Astrocyte (in vitro differentiated cells and primary cell): ENCODE data around the gene CASTOR1. TPM values are rescaled to one million over a fixed set of nuclear protein-coding genes. Genes with fewer than 3 reads are reported as not detected.
A peak's percentile ranks its signal among the peaks of the same experiment; 100 is the strongest.

Experiments used
- DNase-seq: peaks from one replicate; pipeline ENCODE4 v3.0.0-alpha.2; 2010; ENCODE audit warnings: low read depth
- FAIRE-seq: peaks from 2 replicates; lab custom pipeline; 2011; peaks lifted over from hg19 to GRCh38; lab: Jason Lieb, UNC
- H2AFZ ChIP-seq: 2 replicates; pipeline ENCODE4 v1.6.0; 2012; ENCODE audit warnings: low read depth, low read length, inconsistent platforms
- H3K27ac ChIP-seq: 2 replicates; pipeline ENCODE4 v1.5.1; 2011; ENCODE audit warnings: low read depth, low read length, inconsistent platforms
- H3K27me3 ChIP-seq: 2 replicates; pipeline ENCODE4 v1.6.0; 2011; ENCODE audit warnings: low read length, inconsistent platforms; ENCODE audit not compliant: insufficient read depth
- H3K36me3 ChIP-seq: 2 replicates; pipeline ENCODE4 v1.5.1; 2011; ENCODE audit warnings: low read length, inconsistent platforms; ENCODE audit not compliant: insufficient read depth
- H3K4me1 ChIP-seq: 2 replicates; pipeline ENCODE4 v1.5.1; 2011; ENCODE audit warnings: low read length, inconsistent platforms; ENCODE audit not compliant: insufficient read depth
- H3K4me2 ChIP-seq: 2 replicates; pipeline ENCODE4 v1.6.0; 2012; ENCODE audit warnings: low read length, inconsistent platforms
- H3K4me3 ChIP-seq: 2 replicates; pipeline ENCODE4 v1.5.1; 2011; ENCODE audit warnings: low read depth, mild to moderate bottlenecking, low read length, inconsistent platforms; ENCODE audit not compliant: insufficient read depth
- H3K79me2 ChIP-seq: 2 replicates; pipeline ENCODE4 v1.6.0; 2012; ENCODE audit warnings: mild to moderate bottlenecking, low read length, inconsistent platforms; ENCODE audit not compliant: insufficient read depth
- H3K9ac ChIP-seq: 2 replicates; pipeline ENCODE4 v1.6.0; 2012; ENCODE audit warnings: mild to moderate bottlenecking, low read length, inconsistent platforms
- H3K9me3 ChIP-seq: 2 replicates; pipeline ENCODE4 v1.5.1; 2012; ENCODE audit warnings: low read depth, mild to moderate bottlenecking, low read length, inconsistent platforms; ENCODE audit not compliant: insufficient read depth
- H4K20me1 ChIP-seq: 2 replicates; pipeline ENCODE4 v1.6.0; 2012; ENCODE audit warnings: low read length, inconsistent platforms; ENCODE audit not compliant: insufficient read depth
- H3K27ac Mint-ChIP-seq: one replicate; pipeline ENCODE4 v1.8.0; 2021; ENCODE audit warnings: mild to moderate bottlenecking, mixed read lengths; ENCODE audit not compliant: unreplicated experiment
- H3K27me3 Mint-ChIP-seq: one replicate; pipeline ENCODE4 v1.8.0; 2021; ENCODE audit warnings: low read depth, mixed read lengths; ENCODE audit not compliant: unreplicated experiment
- H3K36me3 Mint-ChIP-seq: one replicate; pipeline ENCODE4 v1.8.0; 2021; ENCODE audit warnings: low read depth, mixed read lengths; ENCODE audit not compliant: unreplicated experiment
- H3K4me1 Mint-ChIP-seq: one replicate; pipeline ENCODE4 v1.8.0; 2021; ENCODE audit warnings: low read depth, mixed read lengths; ENCODE audit not compliant: unreplicated experiment
- H3K4me3 Mint-ChIP-seq: one replicate; pipeline ENCODE4 v1.8.0; 2021; ENCODE audit warnings: mild to moderate bottlenecking, moderate library complexity, mixed read lengths; ENCODE audit not compliant: unreplicated experiment
- H3K9me3 Mint-ChIP-seq: one replicate; pipeline ENCODE4 v1.8.0; 2021; ENCODE audit warnings: mild to moderate bottlenecking, mixed read lengths; ENCODE audit not compliant: unreplicated experiment
- EZH2 ChIP-seq: IDR thresholded peaks from 2 replicates; pipeline ENCODE4 v1.6.1; 2012; ENCODE audit warnings: mild to moderate bottlenecking, low read length, inconsistent platforms; ENCODE audit not compliant: insufficient read depth
- total RNA-seq: library from RNA; stranded (reverse); gene quantifications from 2 replicates; pipeline ENCODE4 v1.2.1, GENCODE V29; 2021
- TF ChIP-seq, protein P1 (sequence below): IDR thresholded peaks from 2 replicates; pipeline ENCODE4 v1.5.1; 2011; ENCODE audit warnings: low read depth, mild to moderate bottlenecking, inconsistent platforms, low read length, moderate library complexity; ENCODE audit not compliant: insufficient read depth

Gene CASTOR1
- total RNA-seq, 1 donor from 2014 or later = 15.2 TPM

- TF ChIP-seq EZH2 = no peak
- TF ChIP-seq, protein P1, sequence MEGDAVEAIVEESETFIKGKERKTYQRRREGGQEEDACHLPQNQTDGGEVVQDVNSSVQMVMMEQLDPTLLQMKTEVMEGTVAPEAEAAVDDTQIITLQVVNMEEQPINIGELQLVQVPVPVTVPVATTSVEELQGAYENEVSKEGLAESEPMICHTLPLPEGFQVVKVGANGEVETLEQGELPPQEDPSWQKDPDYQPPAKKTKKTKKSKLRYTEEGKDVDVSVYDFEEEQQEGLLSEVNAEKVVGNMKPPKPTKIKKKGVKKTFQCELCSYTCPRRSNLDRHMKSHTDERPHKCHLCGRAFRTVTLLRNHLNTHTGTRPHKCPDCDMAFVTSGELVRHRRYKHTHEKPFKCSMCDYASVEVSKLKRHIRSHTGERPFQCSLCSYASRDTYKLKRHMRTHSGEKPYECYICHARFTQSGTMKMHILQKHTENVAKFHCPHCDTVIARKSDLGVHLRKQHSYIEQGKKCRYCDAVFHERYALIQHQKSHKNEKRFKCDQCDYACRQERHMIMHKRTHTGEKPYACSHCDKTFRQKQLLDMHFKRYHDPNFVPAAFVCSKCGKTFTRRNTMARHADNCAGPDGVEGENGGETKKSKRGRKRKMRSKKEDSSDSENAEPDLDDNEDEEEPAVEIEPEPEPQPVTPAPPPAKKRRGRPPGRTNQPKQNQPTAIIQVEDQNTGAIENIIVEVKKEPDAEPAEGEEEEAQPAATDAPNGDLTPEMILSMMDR = peak; percentile 94
- no peaks in the 10 kb centered on the region for H4K20me1 ChIP-seq
- no peaks in the 10 kb centered on the region for H3K9me3 ChIP-seq
- H3K4me2 ChIP-seq = peak overlapping the region; percentile 75
- peak overlapping the region; percentile 63 for H3K9ac ChIP-seq
- Mint-ChIP-seq H3K9me3 (no peaks in the 10 kb centered on the region), H3K27me3 (peaks cover 7% of the 10 kb centered on the region), H3K4me3 (no peak overlapping the region), H3K27ac (peak overlapping the region; percentile 75), H3K36me3 (no peaks in the 10 kb centered on the region), H3K4me1 (peaks cover 9% of the 10 kb centered on the region)
- peaks cover 8% of the 10 kb centered on the region for H3K4me1 ChIP-seq
- peak overlapping the region; percentile 71 for H2AFZ ChIP-seq
- H3K27me3 ChIP-seq = no peaks in the 10 kb centered on the region
- peak overlapping the region; percentile 21 for H3K4me3 ChIP-seq
- H3K79me2 ChIP-seq = no peaks in the 10 kb centered on the region
- peak overlapping the region; percentile 5 for H3K27ac ChIP-seq
- DNase-seq (no peak), FAIRE-seq (no peak)
- no peaks in the 10 kb centered on the region for H3K36me3 ChIP-seq
These were observed 26.2 kb downstream of the CASTOR1 start for GRCh38 chr22:30262917-30263741.

DNA sequence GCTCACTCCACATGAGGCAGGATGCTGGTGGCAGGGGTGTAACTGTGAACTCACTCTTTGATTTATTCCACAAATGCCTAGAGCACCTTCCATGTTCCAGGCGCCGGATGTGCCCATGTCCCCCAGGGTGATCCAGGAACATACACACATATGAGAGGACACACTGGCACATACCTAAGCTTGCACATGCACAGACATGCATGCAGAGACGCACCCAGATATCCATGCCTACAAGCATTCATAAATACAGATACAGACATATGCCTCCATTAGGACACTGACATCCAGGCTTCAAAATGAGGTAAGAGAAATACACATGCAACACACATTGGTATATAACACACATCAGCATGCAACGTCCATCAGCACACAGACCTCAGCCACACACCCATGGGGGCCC, 27.2 kb downstream of the CASTOR1 start:
- H2AFZ ChIP-seq = no peak overlapping the region
- no peaks in the 10 kb centered on the region for H3K79me2 ChIP-seq
- no peak overlapping the region for H3K4me2 ChIP-seq
- H3K9ac ChIP-seq = no peak overlapping the region
- no peak overlapping the region for H3K27ac ChIP-seq
- DNase-seq (no peak), FAIRE-seq (no peak)
- no peak for TF ChIP-seq EZH2
- TF ChIP-seq, protein P1 = no peak
- Mint-ChIP-seq H3K36me3 (no peaks in the 10 kb centered on the region), H3K27me3 (peaks cover 7% of the 10 kb centered on the region), H3K4me3 (no peak overlapping the region), H3K4me1 (peaks cover 11% of the 10 kb centered on the region), H3K27ac (no peak overlapping the region), H3K9me3 (no peaks in the 10 kb centered on the region)
- peaks cover 18% of the 10 kb centered on the region for H3K4me1 ChIP-seq
- H3K36me3 ChIP-seq = no peaks in the 10 kb centered on the region
- H3K4me3 ChIP-seq = no peak overlapping the region
- no peaks in the 10 kb centered on the region for H3K9me3 ChIP-seq
- no peaks in the 10 kb centered on the region for H3K27me3 ChIP-seq
- H4K20me1 ChIP-seq = no peaks in the 10 kb centered on the region

GRCh38 chr22:30261134-30261533, 28.2 kb downstream of the CASTOR1 start:
- Histone ChIP-seq H3K9ac (no peak overlapping the region), H3K4me3 (no peak overlapping the region), H3K36me3 (no peaks in the 10 kb centered on the region), H3K79me2 (no peaks in the 10 kb centered on the region), H3K27ac (no peak overlapping the region), H3K4me1 (peaks cover 28% of the 10 kb centered on the region), H4K20me1 (no peaks in the 10 kb centered on the region), H2AFZ (no peak overlapping the region), H3K27me3 (no peaks in the 10 kb centered on the region), H3K4me2 (no peak overlapping the region), H3K9me3 (no peaks in the 10 kb centered on the region)
- H3K4me1 Mint-ChIP-seq = peaks cover 13% of the 10 kb centered on the region
- TF ChIP-seq, protein P1 = no peak
- H3K36me3 Mint-ChIP-seq = no peaks in the 10 kb centered on the region
- H3K9me3 Mint-ChIP-seq = no peaks in the 10 kb centered on the region
- no peak overlapping the region for H3K27ac Mint-ChIP-seq
- H3K27me3 Mint-ChIP-seq = peaks cover 7% of the 10 kb centered on the region
- no peak overlapping the region for H3K4me3 Mint-ChIP-seq
- no peak for DNase-seq
- FAIRE-seq = no peak
